SU-DHL-6 (cell line): Measurements from ENCODE around the gene ISX.

Source experiments
- H2AFZ ChIP-seq: fragments of 200-600 bp; sonication (generic); 2 replicates; pipeline ENCODE4 v1.6.1; 2014; ENCODE audit warnings: low read depth, mild to moderate bottlenecking, moderate library complexity, mixed read lengths, antibody characterized with exemption, low read length; ENCODE audit not compliant: severe bottlenecking
- H3F3A ChIP-seq: fragments of 200-600 bp; shearing (Covaris generic); 2 replicates; pipeline ENCODE4 v1.6.0; 2016; ENCODE audit warnings: antibody characterized with exemption, mild to moderate bottlenecking; ENCODE audit not compliant: insufficient read depth
- H3K27ac ChIP-seq: fragments of 200-600 bp; sonication (generic); 2 replicates; pipeline ENCODE4 v1.5.1; 2016; ENCODE audit warnings: low read depth, mild to moderate bottlenecking, low read length, moderate library complexity, mixed read lengths
- H3K27me3 ChIP-seq: fragments of 200-600 bp; sonication (generic), shearing (Covaris generic); 2 replicates; pipeline ENCODE4 v1.6.0; 2014; ENCODE audit warnings: mild to moderate bottlenecking, low read length
- H3K36me3 ChIP-seq: fragments of 200-600 bp; sonication (generic); 2 replicates; pipeline ENCODE4 v1.6.1; 2014; ENCODE audit warnings: mild to moderate bottlenecking, low read length, mixed read lengths
- H3K4me2 ChIP-seq: fragments of 300-600, 200-600 bp; shearing (Covaris generic), sonication (generic); 2 replicates; pipeline ENCODE4 v1.6.0; 2014; ENCODE audit warnings: low read length, low read depth, mild to moderate bottlenecking; ENCODE audit not compliant: poor library complexity, severe bottlenecking
- H3K4me3 ChIP-seq: fragments of 200-600 bp; sonication (generic); 2 replicates; pipeline ENCODE4 v1.5.1; 2014; ENCODE audit warnings: antibody characterized with exemption, low read length, mild to moderate bottlenecking, mixed read lengths; ENCODE audit not compliant: insufficient read depth, poor library complexity, severe bottlenecking
- H3K79me2 ChIP-seq: fragments of 200-600 bp; sonication (generic); 2 replicates; pipeline ENCODE4 v1.6.1; 2014; ENCODE audit warnings: mild to moderate bottlenecking, low read length, moderate library complexity; ENCODE audit not compliant: insufficient read depth
- H3K9ac ChIP-seq: fragments of 200-600 bp; sonication (generic); 2 replicates; pipeline ENCODE4 v1.7.0; 2014; ENCODE audit warnings: mild to moderate bottlenecking, low read length
- H3K9me2 ChIP-seq: fragments of 200-600 bp; sonication (generic); replicated peaks from 2 replicates; pipeline ENCODE4 v1.6.1; 2014; ENCODE audit warnings: low read length; ENCODE audit not compliant: insufficient read depth
- H3K9me3 ChIP-seq: fragments of 200-600 bp; sonication (generic); 2 replicates; pipeline ENCODE4 v1.6.1; 2014; ENCODE audit warnings: low read length, mixed read lengths; ENCODE audit not compliant: insufficient read depth
- H4K20me1 ChIP-seq: fragments of 200-600 bp; sonication (generic); 2 replicates; pipeline ENCODE4 v1.6.1; 2014; ENCODE audit warnings: low read depth, mild to moderate bottlenecking, antibody characterized with exemption, low read length, moderate library complexity, mixed read lengths
- EZH2phosphoT487 ChIP-seq: fragments of 200-600 bp; sonication (generic), shearing (Covaris generic); conservative IDR thresholded peaks from 2 replicates; pipeline ENCODE4 v1.6.1; 2018; ENCODE audit warnings: mild to moderate bottlenecking, antibody characterized with exemption, low read length, moderate library complexity, mixed read lengths
- TF ChIP-seq, protein P1 (sequence below): fragments of 200-600 bp; sonication (generic); IDR thresholded peaks from one replicate; pipeline ENCODE4 v1.5.1; 2017; ENCODE audit warnings: antibody characterized with exemption, mild to moderate bottlenecking, low read length, moderate library complexity; ENCODE audit not compliant: insufficient read depth, poor library complexity, severe bottlenecking

The ISX gene

GRCh38 chr22:35059632-35060031 is 6.3 kb upstream of the ISX start:
- Histone ChIP-seq H3K9me3 (0 out of 2 replicates have a peak, but pooled peaks cover 8% of the 10 kb centered on the region), H2AFZ (no peak overlapping the region), H3K27ac (no peak overlapping the region), H3K9ac (no peak overlapping the region), H3K36me3 (no peaks in the 10 kb centered on the region), H3F3A (no peaks in the 10 kb centered on the region), H4K20me1 (no peaks in the 10 kb centered on the region), H3K4me2 (no peak overlapping the region), H3K27me3 (no peaks in the 10 kb centered on the region), H3K79me2 (no peaks in the 10 kb centered on the region), H3K4me3 (no peak overlapping the region), H3K9me2 (no peaks in the 10 kb centered on the region)
- no peak for TF ChIP-seq EZH2phosphoT487

DNA sequence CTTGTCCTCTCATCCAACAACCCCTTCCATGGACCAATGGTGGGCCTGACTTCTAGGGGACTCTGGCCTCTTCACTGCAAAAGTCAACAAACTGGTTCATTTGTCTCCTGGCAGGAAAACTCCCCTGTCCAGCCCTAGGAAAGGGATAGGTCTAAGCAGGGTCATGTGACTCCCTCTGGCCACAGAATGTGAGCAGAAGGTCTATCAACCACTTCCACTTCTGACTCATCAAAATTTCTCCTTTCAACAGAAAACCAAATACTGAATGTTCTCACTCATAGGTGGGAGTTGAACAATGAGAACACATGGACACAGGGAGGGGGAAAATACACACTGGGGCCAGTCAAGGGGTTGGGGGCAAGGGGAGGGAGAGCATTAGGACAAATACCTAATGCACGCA is 1.3 kb upstream of the ISX start:
- Histone ChIP-seq H3K9me3 (no peaks in the 10 kb centered on the region), H3F3A (no peaks in the 10 kb centered on the region), H3K27ac (no peak overlapping the region), H3K4me3 (no peak overlapping the region), H3K27me3 (no peaks in the 10 kb centered on the region), H3K9me2 (no peaks in the 10 kb centered on the region), H3K4me2 (no peak overlapping the region), H3K36me3 (no peaks in the 10 kb centered on the region), H3K9ac (no peak overlapping the region), H3K79me2 (no peaks in the 10 kb centered on the region), H2AFZ (no peak overlapping the region), H4K20me1 (no peaks in the 10 kb centered on the region)
- TF ChIP-seq, protein P1, sequence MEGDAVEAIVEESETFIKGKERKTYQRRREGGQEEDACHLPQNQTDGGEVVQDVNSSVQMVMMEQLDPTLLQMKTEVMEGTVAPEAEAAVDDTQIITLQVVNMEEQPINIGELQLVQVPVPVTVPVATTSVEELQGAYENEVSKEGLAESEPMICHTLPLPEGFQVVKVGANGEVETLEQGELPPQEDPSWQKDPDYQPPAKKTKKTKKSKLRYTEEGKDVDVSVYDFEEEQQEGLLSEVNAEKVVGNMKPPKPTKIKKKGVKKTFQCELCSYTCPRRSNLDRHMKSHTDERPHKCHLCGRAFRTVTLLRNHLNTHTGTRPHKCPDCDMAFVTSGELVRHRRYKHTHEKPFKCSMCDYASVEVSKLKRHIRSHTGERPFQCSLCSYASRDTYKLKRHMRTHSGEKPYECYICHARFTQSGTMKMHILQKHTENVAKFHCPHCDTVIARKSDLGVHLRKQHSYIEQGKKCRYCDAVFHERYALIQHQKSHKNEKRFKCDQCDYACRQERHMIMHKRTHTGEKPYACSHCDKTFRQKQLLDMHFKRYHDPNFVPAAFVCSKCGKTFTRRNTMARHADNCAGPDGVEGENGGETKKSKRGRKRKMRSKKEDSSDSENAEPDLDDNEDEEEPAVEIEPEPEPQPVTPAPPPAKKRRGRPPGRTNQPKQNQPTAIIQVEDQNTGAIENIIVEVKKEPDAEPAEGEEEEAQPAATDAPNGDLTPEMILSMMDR: no peak
- no peak for TF ChIP-seq EZH2phosphoT487

GRCh38 chr22:35065183-35065582 is 775 bp upstream of the ISX start:
- H3K9ac ChIP-seq: no peak overlapping the region
- H2AFZ ChIP-seq: no peak overlapping the region
- H3K4me3 ChIP-seq: no peak overlapping the region
- H3K9me3 ChIP-seq: no peaks in the 10 kb centered on the region
- H3K9me2 ChIP-seq: no peaks in the 10 kb centered on the region
- no peaks in the 10 kb centered on the region for H3K79me2 ChIP-seq
- no peaks in the 10 kb centered on the region for H3F3A ChIP-seq
- no peaks in the 10 kb centered on the region for H3K36me3 ChIP-seq
- H3K4me2 ChIP-seq: no peak overlapping the region
- TF ChIP-seq, protein P1: no peak
- no peak for TF ChIP-seq EZH2phosphoT487
- no peak overlapping the region for H3K27ac ChIP-seq
- no peaks in the 10 kb centered on the region for H3K27me3 ChIP-seq
- no peaks in the 10 kb centered on the region for H4K20me1 ChIP-seq

- Histone ChIP-seq H3K4me3 (no peak overlapping the region), H2AFZ (no peak overlapping the region), H3K9ac (no peak overlapping the region)
These were observed 810 bp downstream of the ISX start for GRCh38 chr22:35066768-35067167.

More at GRCh38 chr22:35066768-35067167, 810 bp downstream of the ISX start:
- H3K27ac ChIP-seq: no peak overlapping the region
- no peaks in the 10 kb centered on the region for H3K79me2 ChIP-seq
- no peaks in the 10 kb centered on the region for H3K27me3 ChIP-seq
- no peaks in the 10 kb centered on the region for H3K9me2 ChIP-seq
- no peaks in the 10 kb centered on the region for H3K9me3 ChIP-seq
- no peak overlapping the region for H3K4me2 ChIP-seq
- TF ChIP-seq, protein P1: no peak
- no peak for TF ChIP-seq EZH2phosphoT487
- H4K20me1 ChIP-seq: no peaks in the 10 kb centered on the region
- no peaks in the 10 kb centered on the region for H3F3A ChIP-seq
- no peaks in the 10 kb centered on the region for H3K36me3 ChIP-seq
